HG03159 (cell line): Measurements from ENCODE around the gene IL6R.
"Not testable (repeated sequence)": the region's sequence is repeated elsewhere in the genome, so short reads cannot be mapped to it uniquely, and the experiment has no call there.

ENCODE experiments used
- ATAC-seq: cut with Tn5 transposase; IDR thresholded peaks from one replicate; pipeline ENCODE4 v1.9.1; 2021; ENCODE audit warnings: mild to moderate bottlenecking, moderate library complexity; ENCODE audit not compliant: unreplicated experiment

The IL6R gene

GRCh38 chr1:154406572-154406879 lies 1.4 kb downstream of the IL6R start:
- ATAC-seq, result no peak

GRCh38 chr1:154406886-154407197 lies 1.7 kb downstream of the IL6R start:
- ATAC-seq, result no peak

- ATAC-seq, result no peak
These were observed 2.3 kb downstream of the IL6R start for GRCh38 chr1:154407198-154408091.

GRCh38 chr1:154408174-154408777 lies 3.1 kb downstream of the IL6R start:
- ATAC-seq, result no peak

GRCh38 chr1:154410185-154410827 lies 5.2 kb downstream of the IL6R start:
- ATAC-seq, result no peak

- no peak for ATAC-seq
These were observed 6.4 kb downstream of the IL6R start for GRCh38 chr1:154411525-154411924.

GRCh38 chr1:154413177-154413783 lies 8.1 kb downstream of the IL6R start:
- ATAC-seq, result no peak

- no peak for ATAC-seq
These were observed 9.5 kb downstream of the IL6R start for GRCh38 chr1:154414606-154415005.

GRCh38 chr1:154416471-154417337 lies 11.6 kb downstream of the IL6R start:
- ATAC-seq, result no peak

- ATAC-seq, result no peak
These were observed 12.1 kb downstream of the IL6R start for GRCh38 chr1:154417338-154417608.

GRCh38 chr1:154418062-154418921 lies 13.1 kb downstream of the IL6R start:
- ATAC-seq, result no peak

- ATAC-seq, result no peak
These were observed 13.9 kb downstream of the IL6R start for GRCh38 chr1:154418923-154419619.

GRCh38 chr1:154419620-154420571 lies 14.8 kb downstream of the IL6R start:
- no peak for ATAC-seq

- no peak for ATAC-seq
These were observed 16.1 kb downstream of the IL6R start for GRCh38 chr1:154420961-154421924.

GRCh38 chr1:154422049-154422448 lies 16.9 kb downstream of the IL6R start:
- not testable (repeated sequence) for ATAC-seq

- no peak for ATAC-seq
These were observed 17.4 kb downstream of the IL6R start for GRCh38 chr1:154422521-154422920.

- no peak for ATAC-seq
These were observed 18.3 kb downstream of the IL6R start for GRCh38 chr1:154423304-154423987.
